ENCODE results near the gene NLGN2.

DNA sequence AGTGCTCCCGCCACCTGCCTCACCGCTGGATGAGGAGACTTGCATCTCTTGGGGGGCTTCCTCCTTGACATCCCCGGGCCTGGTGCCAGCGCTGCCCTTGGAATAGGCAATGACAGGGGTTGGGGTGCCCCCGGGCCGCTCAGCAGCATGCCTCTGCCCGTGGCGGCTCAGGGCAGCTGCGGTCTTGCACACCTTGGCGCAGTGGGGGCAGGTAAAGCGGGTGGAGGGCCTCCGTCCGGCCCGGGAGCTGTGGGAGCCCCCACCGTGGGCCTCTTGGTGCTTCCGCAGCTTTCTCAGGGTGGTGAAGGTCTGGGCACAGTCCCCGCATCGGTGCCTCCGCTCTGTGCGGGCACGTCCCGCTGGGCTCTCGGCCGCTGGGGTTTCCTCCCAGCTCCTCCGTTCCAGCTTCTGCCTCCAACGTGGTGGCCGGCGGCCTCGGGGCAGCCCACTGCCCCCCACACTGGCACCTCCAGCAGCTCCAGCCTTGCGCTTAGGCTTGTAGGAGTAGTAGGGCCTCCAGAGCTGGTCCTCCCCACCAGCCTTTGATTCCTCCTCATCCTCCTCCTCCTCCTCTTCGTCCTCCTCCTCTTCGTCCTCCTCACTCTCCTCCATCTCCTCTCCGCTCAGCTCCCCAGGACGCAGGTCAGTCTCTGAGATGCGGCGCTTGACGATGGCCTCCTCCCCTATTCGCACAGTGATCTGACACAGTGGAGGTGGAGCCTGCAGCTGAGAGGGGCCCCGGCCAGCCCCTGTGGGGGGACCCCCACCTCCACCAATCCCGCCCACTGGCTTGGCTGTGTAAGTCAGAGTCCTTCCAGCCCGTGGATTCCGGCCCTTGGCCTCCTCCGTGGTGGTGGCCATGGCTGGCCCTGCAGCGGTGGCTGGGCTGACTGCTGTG is 55.1 kb downstream of the NLGN2 start:
- TF ChIP-seq, protein P1, sequence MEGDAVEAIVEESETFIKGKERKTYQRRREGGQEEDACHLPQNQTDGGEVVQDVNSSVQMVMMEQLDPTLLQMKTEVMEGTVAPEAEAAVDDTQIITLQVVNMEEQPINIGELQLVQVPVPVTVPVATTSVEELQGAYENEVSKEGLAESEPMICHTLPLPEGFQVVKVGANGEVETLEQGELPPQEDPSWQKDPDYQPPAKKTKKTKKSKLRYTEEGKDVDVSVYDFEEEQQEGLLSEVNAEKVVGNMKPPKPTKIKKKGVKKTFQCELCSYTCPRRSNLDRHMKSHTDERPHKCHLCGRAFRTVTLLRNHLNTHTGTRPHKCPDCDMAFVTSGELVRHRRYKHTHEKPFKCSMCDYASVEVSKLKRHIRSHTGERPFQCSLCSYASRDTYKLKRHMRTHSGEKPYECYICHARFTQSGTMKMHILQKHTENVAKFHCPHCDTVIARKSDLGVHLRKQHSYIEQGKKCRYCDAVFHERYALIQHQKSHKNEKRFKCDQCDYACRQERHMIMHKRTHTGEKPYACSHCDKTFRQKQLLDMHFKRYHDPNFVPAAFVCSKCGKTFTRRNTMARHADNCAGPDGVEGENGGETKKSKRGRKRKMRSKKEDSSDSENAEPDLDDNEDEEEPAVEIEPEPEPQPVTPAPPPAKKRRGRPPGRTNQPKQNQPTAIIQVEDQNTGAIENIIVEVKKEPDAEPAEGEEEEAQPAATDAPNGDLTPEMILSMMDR (conservative IDR thresholded peaks at IDR 0.05; ENCODE audit: low read length), result no peak
- TF ChIP-seq EZH2phosphoT487 (IDR thresholded peaks at IDR 0.05; ENCODE audit: borderline replicate concordance, low read depth, low read length), result no peak

Data from OCI-LY7 (cell line).